ENCODE results near the gene PTPRE. TPM values are rescaled to one million over a fixed set of nuclear protein-coding genes. Genes with fewer than 3 reads are reported as not detected.

PTPRE gene
- total RNA-seq, 1 experiment from 2014 or later: 0.70 TPM

GRCh38 chr10:128040096-128040495, 133.2 kb downstream of the PTPRE start:
- Histone ChIP-seq H2BK5ac (ENCODE audit: insufficient read length, low read length) (no peak overlapping the region), H2AFZ (ENCODE audit: low read length) (no peak overlapping the region), H3K18ac (ENCODE audit: insufficient read length, low read depth, low read length) (no peak overlapping the region), H2BK15ac (ENCODE audit: low read depth, low read length) (no peak overlapping the region), H3K79me2 (ENCODE audit: insufficient read depth, low read length) (no peaks in the 10 kb centered on the region), H3T11ph (ENCODE audit: low read length) (no peak overlapping the region), H3K14ac (ENCODE audit: insufficient read depth, low read length) (no peak overlapping the region), H3K79me1 (ENCODE audit: insufficient read depth, low read depth, low read length, poor library complexity, severe bottlenecking) (no peaks in the 10 kb centered on the region), H2BK12ac (ENCODE audit: insufficient read length, low read depth, low read length) (no peak overlapping the region), H3K9me3 (ENCODE audit: control insufficient read depth, low read depth, low read length) (no peaks in the 10 kb centered on the region), H4K5ac (ENCODE audit: insufficient read length, low read depth, low read length) (no peak overlapping the region), H2BK120ac (ENCODE audit: low read depth, low read length, poor library complexity, severe bottlenecking) (no peak overlapping the region), H3K4me2 (ENCODE audit: insufficient read depth, insufficient read length, low read length) (no peak overlapping the region), H2BK20ac (ENCODE audit: low read depth, low read length, poor library complexity, severe bottlenecking) (no peak overlapping the region), H4K91ac (ENCODE audit: insufficient read length, low read depth, low read length) (no peak overlapping the region), H4K20me1 (ENCODE audit: control insufficient read depth, insufficient read depth, insufficient read length) (no peaks in the 10 kb centered on the region), H3K4ac (ENCODE audit: low read depth, low read length) (no peak overlapping the region), H2AK5ac (ENCODE audit: insufficient read length, low read length) (no peak overlapping the region), H3K23ac (ENCODE audit: insufficient read length, low read depth, low read length) (no peak overlapping the region), H4K8ac (replicated peaks; ENCODE audit: insufficient read length, low read depth, low read length) (no peak overlapping the region), H3K56ac (ENCODE audit: insufficient read length, low read depth, low read length) (no peak overlapping the region), H3K9ac (ENCODE audit: extremely low read depth, insufficient read length, low read length) (no peak overlapping the region), H3K27me3 (ENCODE audit: insufficient read depth, low read length) (0 out of 2 replicates have a peak, but pooled peaks cover 2% of the 10 kb centered on the region), H3K27ac (ENCODE audit: insufficient read length, low read depth, low read length) (no peak overlapping the region), H3K4me1 (ENCODE audit: insufficient read depth, low read length) (no peaks in the 10 kb centered on the region), H3K23me2 (ENCODE audit: insufficient read length, low read depth, low read length, poor library complexity, severe bottlenecking) (peaks cover 4% of the 10 kb centered on the region)
- TF ChIP-seq, protein P1, sequence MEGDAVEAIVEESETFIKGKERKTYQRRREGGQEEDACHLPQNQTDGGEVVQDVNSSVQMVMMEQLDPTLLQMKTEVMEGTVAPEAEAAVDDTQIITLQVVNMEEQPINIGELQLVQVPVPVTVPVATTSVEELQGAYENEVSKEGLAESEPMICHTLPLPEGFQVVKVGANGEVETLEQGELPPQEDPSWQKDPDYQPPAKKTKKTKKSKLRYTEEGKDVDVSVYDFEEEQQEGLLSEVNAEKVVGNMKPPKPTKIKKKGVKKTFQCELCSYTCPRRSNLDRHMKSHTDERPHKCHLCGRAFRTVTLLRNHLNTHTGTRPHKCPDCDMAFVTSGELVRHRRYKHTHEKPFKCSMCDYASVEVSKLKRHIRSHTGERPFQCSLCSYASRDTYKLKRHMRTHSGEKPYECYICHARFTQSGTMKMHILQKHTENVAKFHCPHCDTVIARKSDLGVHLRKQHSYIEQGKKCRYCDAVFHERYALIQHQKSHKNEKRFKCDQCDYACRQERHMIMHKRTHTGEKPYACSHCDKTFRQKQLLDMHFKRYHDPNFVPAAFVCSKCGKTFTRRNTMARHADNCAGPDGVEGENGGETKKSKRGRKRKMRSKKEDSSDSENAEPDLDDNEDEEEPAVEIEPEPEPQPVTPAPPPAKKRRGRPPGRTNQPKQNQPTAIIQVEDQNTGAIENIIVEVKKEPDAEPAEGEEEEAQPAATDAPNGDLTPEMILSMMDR (conservative IDR thresholded peaks at IDR 0.05): no peak
- H3K4me1 Mint-ChIP-seq: peaks cover 6 to 14% of the 10 kb centered on the region in 2 experiments; a peak in 3 of 4 replicates
- no peak overlapping the region for H3K4me3 Mint-ChIP-seq
- H3K36me3 Mint-ChIP-seq (ENCODE audit: insufficient read depth in 1 of 3, low read depth in 3 of 3): no peaks in the 10 kb centered on the region
- no CpG with 5 or more reads among the region's 8 CpGs for WGBS (ENCODE audit: extremely low coverage, insufficient read length, low lambda C conversion rate)
- H3K9me3 Mint-ChIP-seq: no peaks in the 10 kb centered on the region
- no peak overlapping the region; a peak in 1 of 7 replicates for H3K27ac Mint-ChIP-seq
- DNase-seq: no peak
- H3K27me3 Mint-ChIP-seq (ENCODE audit: low read depth): peaks cover 56% of the 10 kb centered on the region

Data from H9 (cell line).